AG08395 (cell line): ENCODE data around the gene ZNF343.
"Not testable (repeated sequence)": the region's sequence is repeated elsewhere in the genome, so short reads cannot be mapped to it uniquely, and the experiment has no call there.

Source experiments
- DNase-seq: peaks from one replicate; pipeline ENCODE4 v3.0.0; 2012; ENCODE audit warnings: mixed read lengths, low spot score

Gene ZNF343

GRCh38 chr20:2508631-2509467 lies at the start of gene ZNF343:
Gene ZNF343 (minus strand): TSS chr20:2508915. CDS start chr20:2493895, 15,020 bp downstream.
- DNase-seq: peak; percentile 93

GRCh38 chr20:2557873-2558580 lies 49.3 kb upstream of the ZNF343 start:
- no peak for DNase-seq

GRCh38 chr20:2545594-2545993 lies 36.9 kb upstream of the ZNF343 start:
- no peak for DNase-seq

GRCh38 chr20:2544211-2544610 lies 35.5 kb upstream of the ZNF343 start:
- no peak for DNase-seq

- no peak for DNase-seq
These were observed 33.6 kb upstream of the ZNF343 start for GRCh38 chr20:2542361-2542760.

- no peak for DNase-seq
These were observed 33.2 kb upstream of the ZNF343 start for GRCh38 chr20:2541940-2542339.

- DNase-seq: no peak
These were observed 30.4 kb upstream of the ZNF343 start for GRCh38 chr20:2538931-2539720.

- DNase-seq: no peak
These were observed 29.6 kb upstream of the ZNF343 start for GRCh38 chr20:2538356-2538755.

GRCh38 chr20:2537101-2537500 lies 28.4 kb upstream of the ZNF343 start:
- DNase-seq: no peak

GRCh38 chr20:2536560-2536986 lies 27.9 kb upstream of the ZNF343 start, which contains the start of gene TMC2:
Gene TMC2 (plus strand): TSS chr20:2536573. CDS start chr20:2536622, 49 bp downstream.
- no peak for DNase-seq

- DNase-seq: no peak
These were observed 27.2 kb upstream of the ZNF343 start for GRCh38 chr20:2535711-2536559.

GRCh38 chr20:2533118-2533517 lies 24.4 kb upstream of the ZNF343 start:
- no peak for DNase-seq

GRCh38 chr20:2528671-2529271 lies 20.1 kb upstream of the ZNF343 start:
- DNase-seq: no peak

GRCh38 chr20:2527762-2528161 lies 19.0 kb upstream of the ZNF343 start:
- no peak for DNase-seq

- DNase-seq: not testable (repeated sequence)
These were observed 17.5 kb upstream of the ZNF343 start for GRCh38 chr20:2526218-2526583.

- peak; percentile 65 for DNase-seq
These were observed 16.2 kb upstream of the ZNF343 start for GRCh38 chr20:2524709-2525506.

GRCh38 chr20:2523919-2524708 lies 15.4 kb upstream of the ZNF343 start:
- peak; percentile 81 for DNase-seq

- DNase-seq: not testable (repeated sequence)
These were observed 14.2 kb upstream of the ZNF343 start for GRCh38 chr20:2522826-2523429.
